GM23338 (cell line): ENCODE results near the gene MAP1B.

Experiments used
- CREB1 ChIP-seq: fragments of 250-450 bp; sonication (Bioruptor Pico); IDR thresholded peaks from 2 replicates; pipeline ENCODE4 v1.5.0; 2020; ENCODE audit warnings: low read depth, mild to moderate bottlenecking, moderate library complexity
- CTCF ChIP-seq, 2 experiments: fragments of 200-600 bp in 1 of 2; sonication (generic) in 1 of 2; conservative IDR thresholded peaks; 2 replicates each; pipeline versions ENCODE4 v1.5.1 to v1.6.1; 2016 to 2017; ENCODE audit warnings: antibody characterized with exemption in 2 of 2, low read depth in 2 of 2, mild to moderate bottlenecking in 2 of 2, moderate library complexity in 1 of 2
- EZH2 ChIP-seq: fragments of 200-600 bp; sonication (generic); IDR thresholded peaks from one replicate; pipeline ENCODE4 v1.8.0; 2017; ENCODE audit warnings: antibody characterized with exemption, mild to moderate bottlenecking, low read depth; ENCODE audit not compliant: unreplicated experiment
- EZH2phosphoT487 ChIP-seq: fragments of 200-600 bp; sonication (generic); IDR thresholded peaks from one replicate; pipeline ENCODE4 v1.8.1; 2018; ENCODE audit warnings: antibody characterized with exemption; ENCODE audit not compliant: unreplicated experiment
- JUNB ChIP-seq: IDR thresholded peaks from one replicate; pipeline ENCODE4 v1.6.1; 2016; ENCODE audit warnings: antibody characterized with exemption; ENCODE audit not compliant: unreplicated experiment
- NANOG ChIP-seq: IDR thresholded peaks from 2 replicates; pipeline ENCODE4 v1.6.1; 2016; ENCODE audit warnings: antibody characterized with exemption, borderline replicate concordance
- POLR2AphosphoS5 ChIP-seq: IDR thresholded peaks from 2 replicates; pipeline ENCODE4 v1.6.1; 2016; ENCODE audit warnings: antibody characterized with exemption, low read depth
- REST ChIP-seq: IDR thresholded peaks from one replicate; pipeline ENCODE4 v1.6.1; 2018; ENCODE audit warnings: antibody characterized with exemption; ENCODE audit not compliant: unreplicated experiment
- STAT1 ChIP-seq: IDR thresholded peaks from one replicate; pipeline ENCODE4 v1.6.1; 2016; ENCODE audit warnings: antibody characterized with exemption; ENCODE audit not compliant: unreplicated experiment
- ZNF114 ChIP-seq: fragments of 250-450 bp; sonication (Bioruptor Pico); IDR thresholded peaks from 2 replicates; pipeline ENCODE4 v1.5.0; 2020; ENCODE audit warnings: mild to moderate bottlenecking, moderate library complexity
- ZNF462 ChIP-seq: fragments of 250-450 bp; sonication (Bioruptor Pico); IDR thresholded peaks from 2 replicates; pipeline ENCODE4 v1.5.0; 2020; ENCODE audit warnings: mild to moderate bottlenecking, moderate library complexity

GRCh38 chr5:72149742-72150141 is 42.5 kb downstream of the MAP1B start:
- TF ChIP-seq ZNF462 (CRISPR knock-in tag) (no peak), CTCF (conservative IDR thresholded peaks at IDR 0.05; ENCODE audit: low read depth in 2 of 2) (no peak), EZH2phosphoT487 (no peak), EZH2 (no peak), POLR2AphosphoS5 (no peak), STAT1 (no peak), NANOG (no peak), JUNB (no peak), CREB1 (CRISPR knock-in tag) (no peak), REST (no peak), ZNF114 (CRISPR knock-in tag) (no peak)
